ENCODE measurements around the gene CPEB4.

CPEB4 gene

GRCh38 chr5:173858670-173859407 lies 29.3 kb upstream of the CPEB4 start:
- no peak for DNase-seq (ENCODE audit: low read depth in 2 of 3, low spot score in 2 of 3)

- DNase-seq (ENCODE audit: low read depth in 2 of 3, low spot score in 2 of 3), result no peak
Observed at GRCh38 chr5:173859408-173860159, 28.6 kb upstream of the CPEB4 start.

GRCh38 chr5:173862047-173862477 lies 26.1 kb upstream of the CPEB4 start:
- DNase-seq (ENCODE audit: low read depth in 2 of 3, low spot score in 2 of 3), result no peak

GRCh38 chr5:173863359-173863758 lies 24.8 kb upstream of the CPEB4 start:
- no peak for DNase-seq (ENCODE audit: low read depth in 2 of 3, low spot score in 2 of 3)

- no peak for DNase-seq (ENCODE audit: low read depth in 2 of 3, low spot score in 2 of 3)
Observed at GRCh38 chr5:173864126-173865050, 23.8 kb upstream of the CPEB4 start.

- no peak for DNase-seq (ENCODE audit: low read depth in 2 of 3, low spot score in 2 of 3)
Observed at GRCh38 chr5:173866243-173866857, 21.8 kb upstream of the CPEB4 start.

GRCh38 chr5:173866858-173867679 lies 21.1 kb upstream of the CPEB4 start:
- DNase-seq (ENCODE audit: low read depth in 2 of 3, low spot score in 2 of 3), result no peak

GRCh38 chr5:173868096-173868880 lies 19.9 kb upstream of the CPEB4 start:
- DNase-seq (ENCODE audit: low read depth in 2 of 3, low spot score in 2 of 3), result no peak

GRCh38 chr5:173869316-173869715 lies 18.8 kb upstream of the CPEB4 start:
- no peak for DNase-seq (ENCODE audit: low read depth in 2 of 3, low spot score in 2 of 3)

- no peak for DNase-seq (ENCODE audit: low read depth in 2 of 3, low spot score in 2 of 3)
Observed at GRCh38 chr5:173872957-173873305, 15.2 kb upstream of the CPEB4 start.

- no peak for DNase-seq (ENCODE audit: low read depth in 2 of 3, low spot score in 2 of 3)
Observed at GRCh38 chr5:173873306-173873922, 14.7 kb upstream of the CPEB4 start.

GRCh38 chr5:173875189-173875588 lies 13.0 kb upstream of the CPEB4 start:
- DNase-seq (ENCODE audit: low read depth in 2 of 3, low spot score in 2 of 3), result no peak

GRCh38 chr5:173878224-173878967 lies 9.8 kb upstream of the CPEB4 start:
- DNase-seq (ENCODE audit: low read depth in 2 of 3, low spot score in 2 of 3), result no peak

- DNase-seq (ENCODE audit: low read depth in 2 of 3, low spot score in 2 of 3), result no peak
Observed at GRCh38 chr5:173880306-173880985, 7.7 kb upstream of the CPEB4 start.

- no peak for DNase-seq (ENCODE audit: low read depth in 2 of 3, low spot score in 2 of 3)
Observed at GRCh38 chr5:173881811-173882575, 6.2 kb upstream of the CPEB4 start.

GRCh38 chr5:173882632-173883031 lies 5.5 kb upstream of the CPEB4 start:
- DNase-seq (ENCODE audit: low read depth in 2 of 3, low spot score in 2 of 3), result no peak

- no peak for DNase-seq (ENCODE audit: low read depth in 2 of 3, low spot score in 2 of 3)
Observed at GRCh38 chr5:173883347-173883924, 4.7 kb upstream of the CPEB4 start.

Data from activated CD8-positive, alpha-beta memory T cell treated with anti-CD3 and anti-CD28 coated beads for 48 hours (primary cell).